AG10803 (cell line): ENCODE results near the gene TSPAN11.

Experiments
- DNase-seq: peaks from one replicate; pipeline ENCODE4 v3.0.0; 2010; ENCODE audit warnings: low read depth
- H3K4me3 ChIP-seq: 2 replicates; pipeline ENCODE4 v1.5.1; 2011; ENCODE audit warnings: mild to moderate bottlenecking, low read length, control low read depth
- TF ChIP-seq, protein P1 (sequence below): conservative IDR thresholded peaks from 2 replicates; pipeline ENCODE4 v1.5.1; 2011; ENCODE audit warnings: mild to moderate bottlenecking, low read length, control low read depth, inconsistent platforms

Gene TSPAN11

DNA sequence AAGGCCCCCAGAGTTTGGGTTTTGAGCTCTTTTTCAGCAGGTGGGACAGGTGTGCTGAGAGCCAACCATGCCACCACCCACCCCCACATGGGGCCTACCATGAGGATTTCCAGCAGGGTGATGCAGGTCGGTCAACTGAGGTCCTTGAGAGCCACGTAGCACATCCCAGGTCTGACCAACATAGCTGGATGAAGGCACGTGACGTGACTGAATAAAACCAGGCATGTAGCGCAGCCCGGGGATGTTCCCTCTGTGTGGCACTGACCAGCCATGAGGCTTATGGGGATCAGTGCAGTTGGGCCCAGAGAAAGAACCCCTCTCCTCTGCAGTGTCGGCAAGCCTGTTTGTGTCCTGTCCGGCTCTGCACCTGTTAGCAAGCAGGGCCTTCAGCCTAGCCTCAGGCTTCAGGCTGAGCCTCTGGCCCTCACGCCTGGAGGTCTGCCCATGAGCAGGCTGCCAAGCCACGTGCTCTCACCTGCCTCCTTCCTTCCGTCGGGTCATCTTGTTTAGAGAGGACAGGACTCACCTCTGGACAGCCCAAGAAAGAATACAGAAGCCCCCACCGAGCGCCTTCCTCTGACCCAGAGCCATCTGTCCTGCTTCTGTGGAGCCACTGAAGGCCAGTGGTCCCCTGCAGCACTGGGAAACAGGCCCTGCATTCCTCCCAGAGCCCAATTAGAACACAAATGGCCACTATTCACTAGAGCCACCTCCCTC is 38.5 kb downstream of the TSPAN11 start:
- TF ChIP-seq, protein P1, sequence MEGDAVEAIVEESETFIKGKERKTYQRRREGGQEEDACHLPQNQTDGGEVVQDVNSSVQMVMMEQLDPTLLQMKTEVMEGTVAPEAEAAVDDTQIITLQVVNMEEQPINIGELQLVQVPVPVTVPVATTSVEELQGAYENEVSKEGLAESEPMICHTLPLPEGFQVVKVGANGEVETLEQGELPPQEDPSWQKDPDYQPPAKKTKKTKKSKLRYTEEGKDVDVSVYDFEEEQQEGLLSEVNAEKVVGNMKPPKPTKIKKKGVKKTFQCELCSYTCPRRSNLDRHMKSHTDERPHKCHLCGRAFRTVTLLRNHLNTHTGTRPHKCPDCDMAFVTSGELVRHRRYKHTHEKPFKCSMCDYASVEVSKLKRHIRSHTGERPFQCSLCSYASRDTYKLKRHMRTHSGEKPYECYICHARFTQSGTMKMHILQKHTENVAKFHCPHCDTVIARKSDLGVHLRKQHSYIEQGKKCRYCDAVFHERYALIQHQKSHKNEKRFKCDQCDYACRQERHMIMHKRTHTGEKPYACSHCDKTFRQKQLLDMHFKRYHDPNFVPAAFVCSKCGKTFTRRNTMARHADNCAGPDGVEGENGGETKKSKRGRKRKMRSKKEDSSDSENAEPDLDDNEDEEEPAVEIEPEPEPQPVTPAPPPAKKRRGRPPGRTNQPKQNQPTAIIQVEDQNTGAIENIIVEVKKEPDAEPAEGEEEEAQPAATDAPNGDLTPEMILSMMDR, result no peak
- H3K4me3 ChIP-seq, result no peak overlapping the region
- no peak for DNase-seq

DNA sequence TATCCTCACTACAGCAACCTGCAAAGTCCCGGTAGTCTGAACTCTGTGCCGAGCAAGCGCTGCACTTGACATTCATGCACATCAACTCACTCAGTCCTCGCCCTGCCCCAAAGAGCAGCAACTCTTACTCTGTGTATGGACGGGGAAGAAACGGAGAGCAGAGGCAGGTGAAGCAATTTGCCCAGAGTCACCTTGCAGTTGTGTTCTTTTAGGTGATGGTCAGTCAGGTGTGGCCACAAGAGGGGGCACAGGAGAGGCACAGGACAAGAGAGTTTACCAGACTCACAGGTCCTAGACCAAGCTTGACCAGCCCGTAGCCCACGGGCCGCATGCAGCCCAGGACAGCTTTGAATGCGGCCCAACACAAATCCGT is 39.1 kb downstream of the TSPAN11 start:
- no peak for DNase-seq
- H3K4me3 ChIP-seq, result no peak overlapping the region
- TF ChIP-seq, protein P1, result no peak

DNA sequence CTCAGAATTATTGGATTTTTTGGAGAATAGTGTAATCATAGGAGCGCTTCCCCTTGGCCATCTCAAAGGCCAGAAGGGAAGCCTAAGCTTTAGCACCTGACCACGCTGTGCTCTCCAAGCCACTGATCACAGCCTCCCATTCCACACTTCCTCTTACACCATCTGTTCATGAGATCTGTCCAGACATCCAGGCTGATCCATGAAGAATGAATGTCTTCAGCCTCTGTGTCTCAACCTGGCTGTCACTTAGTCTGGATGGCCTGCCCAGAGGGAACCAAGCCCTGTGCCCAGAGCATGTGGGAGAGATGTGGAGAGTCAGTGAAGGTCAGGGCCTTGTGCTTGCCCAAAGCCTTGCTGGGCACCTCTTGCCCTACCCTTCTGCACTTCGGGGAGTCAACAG is 40.5 kb downstream of the TSPAN11 start:
- no peak overlapping the region for H3K4me3 ChIP-seq
- DNase-seq, result no peak
- TF ChIP-seq, protein P1, result no peak

DNA sequence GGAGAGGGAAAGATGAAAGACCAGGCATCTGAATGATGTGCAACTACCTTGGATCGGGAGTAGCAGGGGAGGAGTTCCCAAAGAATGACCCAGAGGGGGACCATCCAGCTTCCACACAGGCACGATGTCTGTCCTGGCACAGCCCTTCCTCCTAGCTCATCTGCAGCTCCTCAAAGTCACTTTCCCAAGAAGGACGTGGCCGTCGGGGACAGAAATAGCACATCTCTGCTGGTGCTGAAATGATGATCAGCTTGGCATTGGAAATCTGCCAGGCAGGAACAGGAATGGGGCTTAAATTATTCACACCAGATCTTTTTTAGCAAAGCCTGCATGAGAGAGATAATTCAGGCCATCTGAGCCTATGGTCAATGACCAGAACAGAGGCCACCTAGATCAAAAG is 41.7 kb downstream of the TSPAN11 start:
- no peak for DNase-seq
- TF ChIP-seq, protein P1, result no peak
- no peak overlapping the region for H3K4me3 ChIP-seq

DNA sequence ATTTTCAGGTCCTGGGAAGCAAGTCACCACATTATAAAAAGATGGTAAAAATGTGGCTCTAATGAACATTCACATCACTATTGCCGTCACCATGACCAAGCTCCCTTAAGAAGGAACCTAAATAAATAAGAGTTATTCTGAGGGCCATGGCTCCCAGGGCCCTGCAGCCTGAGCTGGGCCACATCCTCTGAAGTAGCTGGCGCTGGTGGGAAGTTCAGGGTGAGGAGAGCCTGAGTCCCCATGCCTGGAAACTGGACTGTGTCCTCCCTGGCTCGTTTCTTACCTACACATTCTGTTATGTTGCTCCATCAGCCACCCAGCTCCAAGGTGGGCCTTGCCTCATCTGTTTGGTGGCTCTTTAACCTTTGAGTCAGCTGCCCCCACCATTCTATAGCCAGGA is 42.5 kb downstream of the TSPAN11 start:
- DNase-seq, result no peak
- TF ChIP-seq, protein P1, result no peak
- no peak overlapping the region for H3K4me3 ChIP-seq

DNA sequence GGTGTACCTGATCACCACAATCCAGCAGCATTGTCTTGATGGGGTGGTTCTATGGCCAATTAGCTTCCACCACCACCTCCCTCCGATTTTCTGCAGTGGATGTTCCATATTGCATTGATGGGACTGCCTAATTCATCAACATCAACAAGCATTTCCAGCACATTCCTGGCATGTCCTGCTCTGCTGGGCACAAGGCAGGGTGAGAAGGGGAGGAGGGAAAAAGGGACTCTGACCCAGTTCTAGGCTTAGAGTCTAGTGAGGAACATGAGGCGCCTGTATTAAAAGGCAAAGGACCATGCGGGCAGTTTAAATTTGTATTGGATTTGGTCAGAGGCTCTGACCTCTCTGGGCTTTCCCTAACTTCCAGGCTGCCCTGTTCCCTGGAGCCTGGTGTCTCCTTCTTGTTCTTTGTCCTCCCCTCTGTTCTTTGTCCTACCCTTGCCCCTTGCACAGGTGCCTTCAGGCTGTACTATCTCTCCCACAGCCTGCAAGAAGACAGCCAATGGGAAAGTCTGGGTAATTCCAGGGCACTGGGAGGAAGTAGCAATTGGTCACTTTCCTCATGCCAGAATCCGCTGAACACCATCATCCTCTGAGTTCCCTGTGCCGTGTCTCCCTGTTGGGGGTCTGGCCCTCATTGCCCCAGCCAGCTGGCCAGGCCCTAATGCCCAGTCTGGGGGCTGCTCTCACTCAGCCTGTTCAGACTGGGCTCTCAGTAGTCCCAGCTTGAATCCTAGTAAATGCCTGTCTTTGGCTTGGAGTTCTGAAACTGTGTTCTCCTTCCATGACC is 43.3 kb downstream of the TSPAN11 start:
- DNase-seq, result no peak
- no peak overlapping the region for H3K4me3 ChIP-seq
- TF ChIP-seq, protein P1, result no peak
